Stimulated activated effector memory CD8-positive, alpha-beta T cell treated with anti-CD3 and anti-CD28 coated beads, Interleukin-12 subunit alpha, Interleukin-12 subunit beta, amount 100 ng/mL, for 72 hours (primary cell): ENCODE results near the gene FPGS.
A peak's percentile ranks its signal among the peaks of the same experiment; 100 is the strongest.

ENCODE experiments used
- ATAC-seq: fragments of 150-1000 bp; cut with Tn5 transposase; 2 replicates; pipeline ENCODE4 v1.10.0; 2021
- DNase-seq, 2 donors: peaks; one replicate each; pipeline ENCODE4 v3.0.0; 2021 to 2022; ENCODE audit warnings: low spot score in 2 of 2
- H3K27ac Mint-ChIP-seq: one replicate; pipeline ENCODE4 v1.8.0; 2022; ENCODE audit warnings: mild to moderate bottlenecking, mixed read lengths
- H3K36me3 Mint-ChIP-seq: one replicate; pipeline ENCODE4 v1.8.0; 2022; ENCODE audit warnings: mild to moderate bottlenecking, mixed read lengths
- H3K4me1 Mint-ChIP-seq: one replicate; pipeline ENCODE4 v1.8.0; 2022; ENCODE audit warnings: mixed read lengths
- H3K4me3 Mint-ChIP-seq: one replicate; pipeline ENCODE4 v1.8.0; 2022; ENCODE audit warnings: mild to moderate bottlenecking, mixed read lengths
- H3K9me3 Mint-ChIP-seq: one replicate; pipeline ENCODE4 v1.8.0; 2022; ENCODE audit warnings: mixed read lengths

FPGS gene

DNA sequence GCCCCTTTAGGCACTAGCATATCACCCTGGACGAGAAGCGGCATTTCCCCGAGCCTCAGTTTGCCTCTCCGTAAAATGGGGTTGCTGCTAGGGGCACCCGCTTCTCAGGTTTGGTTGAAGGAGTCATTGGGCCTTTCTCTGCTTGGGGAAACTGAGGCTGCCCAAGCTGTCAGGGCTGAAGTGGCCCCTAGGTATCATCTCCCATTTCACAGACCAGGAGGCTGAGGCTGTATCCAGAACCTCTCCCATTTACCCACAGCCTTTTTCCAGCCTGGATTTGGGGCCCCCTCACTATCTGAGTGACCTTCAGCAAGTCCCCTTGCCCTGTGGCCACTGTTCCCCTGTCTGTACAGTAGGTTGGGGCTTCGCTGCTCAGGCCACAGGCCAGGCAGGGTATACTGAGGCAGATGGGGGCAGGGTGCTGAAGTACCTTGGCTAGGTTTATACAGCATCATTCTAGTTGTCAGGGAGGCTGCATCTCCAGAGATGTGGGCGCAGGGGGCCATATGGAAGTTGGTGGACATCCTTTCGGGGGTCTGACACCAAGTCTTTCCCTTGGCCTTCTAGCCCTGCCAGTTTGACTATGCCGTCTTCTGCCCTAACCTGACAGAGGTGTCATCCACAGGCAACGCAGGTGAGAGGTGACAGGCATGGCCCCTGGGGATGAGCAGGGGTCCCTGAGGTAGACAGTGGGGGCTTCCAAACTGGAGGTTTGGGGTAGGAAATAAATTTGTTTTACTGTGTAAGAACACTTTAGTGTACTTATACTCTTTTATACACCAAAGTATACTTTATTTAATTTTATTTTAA is 7.9 kb downstream of the FPGS start:
- DNase-seq (no peak), ATAC-seq (no peak)
- Mint-ChIP-seq H3K4me3 (no peak overlapping the region), H3K27ac (no peak overlapping the region), H3K36me3 (peaks cover 92% of the 10 kb centered on the region), H3K4me1 (peaks cover 19% of the 10 kb centered on the region), H3K9me3 (no peaks in the 10 kb centered on the region)

GRCh38 chr9:127812011-127812410 is 9.3 kb downstream of the FPGS start:
- H3K9me3 Mint-ChIP-seq, result no peaks in the 10 kb centered on the region
- H3K27ac Mint-ChIP-seq, result no peak overlapping the region
- H3K4me3 Mint-ChIP-seq, result no peak overlapping the region
- H3K36me3 Mint-ChIP-seq, result peaks cover 86% of the 10 kb centered on the region
- DNase-seq, result no peak
- peaks cover 13% of the 10 kb centered on the region for H3K4me1 Mint-ChIP-seq
- no peak for ATAC-seq

- Mint-ChIP-seq H3K9me3 (no peaks in the 10 kb centered on the region), H3K4me1 (peaks cover 7% of the 10 kb centered on the region), H3K36me3 (peaks cover 86% of the 10 kb centered on the region), H3K4me3 (no peak overlapping the region), H3K27ac (peak overlapping the region; percentile 75)
- DNase-seq (no peak), ATAC-seq (no peak)
Measured at GRCh38 chr9:127812936-127813675, 10.4 kb downstream of the FPGS start.

- Mint-ChIP-seq H3K36me3 (peaks cover 86% of the 10 kb centered on the region), H3K27ac (peak overlapping the region; percentile 75), H3K9me3 (no peaks in the 10 kb centered on the region), H3K4me3 (no peak overlapping the region), H3K4me1 (peaks cover 6% of the 10 kb centered on the region)
- no peak for DNase-seq
- ATAC-seq, result no peak
Measured at GRCh38 chr9:127813686-127814226, 11.1 kb downstream of the FPGS start.

- ATAC-seq (no peak), DNase-seq (no peak)
- Mint-ChIP-seq H3K27ac (peak overlapping the region; percentile 75), H3K4me1 (peaks cover 6% of the 10 kb centered on the region), H3K4me3 (no peak overlapping the region), H3K36me3 (peaks cover 84% of the 10 kb centered on the region), H3K9me3 (no peaks in the 10 kb centered on the region)
Measured at GRCh38 chr9:127814619-127815511, 12.2 kb downstream of the FPGS start.

DNA sequence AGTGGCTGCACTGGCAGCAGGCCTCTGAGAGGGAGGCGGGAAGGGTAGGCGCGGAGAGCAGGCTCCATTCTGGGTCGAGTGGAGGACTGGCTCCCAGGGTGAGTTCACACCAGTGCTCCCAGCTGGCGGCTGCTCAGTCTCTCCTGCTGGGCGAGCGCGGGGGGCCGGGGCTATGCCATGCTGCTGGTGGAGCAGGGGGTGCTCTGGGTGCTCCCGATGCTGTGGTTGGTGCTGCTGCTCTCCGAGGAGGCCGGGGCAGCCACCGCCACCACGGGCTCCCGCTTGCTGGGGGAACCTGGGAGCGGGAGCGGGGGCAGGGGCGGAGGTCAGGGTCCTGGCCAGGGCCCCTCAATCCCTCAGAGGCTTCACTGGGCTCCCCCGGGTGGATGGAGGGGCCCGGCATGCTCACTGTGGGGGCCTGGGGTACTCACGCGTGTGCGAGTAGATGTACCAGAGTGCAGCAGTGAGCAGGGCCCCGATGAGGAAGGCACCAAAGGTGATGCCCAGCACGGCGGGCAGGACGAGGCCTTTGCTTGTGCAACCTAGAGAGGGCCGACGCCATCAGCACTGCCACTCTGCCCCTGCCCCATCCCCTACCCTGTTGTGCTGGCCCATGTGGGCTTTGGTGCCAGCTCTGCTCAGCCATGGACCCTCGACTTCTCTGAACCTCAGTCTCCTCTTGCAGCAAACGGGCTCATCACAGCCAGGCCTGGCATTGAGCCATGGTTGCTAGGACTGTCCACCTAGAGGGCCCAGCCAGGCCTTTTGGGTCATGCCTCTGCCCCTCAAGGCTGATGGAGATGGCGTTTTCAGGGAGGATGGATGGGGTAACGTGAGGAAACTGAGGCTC is 13.1 kb downstream of the FPGS start:
- H3K36me3 Mint-ChIP-seq, result peaks cover 83% of the 10 kb centered on the region
- no peak overlapping the region for H3K27ac Mint-ChIP-seq
- no peak for ATAC-seq
- DNase-seq, result no peak
- H3K9me3 Mint-ChIP-seq, result no peaks in the 10 kb centered on the region
- no peak overlapping the region for H3K4me3 Mint-ChIP-seq
- H3K4me1 Mint-ChIP-seq, result peaks cover 6% of the 10 kb centered on the region

GRCh38 chr9:127816362-127816725 is 13.7 kb downstream of the FPGS start:
- DNase-seq (no peak), ATAC-seq (no peak)
- Mint-ChIP-seq H3K9me3 (no peaks in the 10 kb centered on the region), H3K36me3 (peaks cover 77% of the 10 kb centered on the region), H3K27ac (peak overlapping the region; percentile 88), H3K4me3 (no peak overlapping the region), H3K4me1 (peaks cover 6% of the 10 kb centered on the region)

DNA sequence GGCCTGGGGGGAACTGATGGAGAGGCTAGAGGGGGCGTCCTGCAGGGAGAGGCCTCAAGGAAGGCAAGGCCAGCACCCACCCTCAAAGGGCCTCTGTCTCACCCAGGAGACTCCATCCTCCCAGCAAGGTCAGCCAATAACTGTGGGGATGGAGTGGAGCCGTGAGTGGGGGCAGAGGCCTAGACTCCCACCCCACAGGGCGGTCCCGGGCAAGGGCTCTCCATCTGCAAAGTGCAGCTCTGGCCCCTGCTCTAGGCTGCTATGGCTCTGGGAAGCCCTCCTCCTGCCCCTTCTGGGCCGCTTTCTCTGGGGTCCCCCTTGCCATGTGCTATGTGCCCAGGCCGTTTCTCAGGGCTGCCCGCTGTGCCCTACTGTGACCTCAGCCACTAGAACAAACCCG is 14.0 kb downstream of the FPGS start:
- DNase-seq (no peak), ATAC-seq (no peak)
- no peak overlapping the region for H3K4me3 Mint-ChIP-seq
- H3K36me3 Mint-ChIP-seq, result peaks cover 73% of the 10 kb centered on the region
- H3K27ac Mint-ChIP-seq, result peak overlapping the region; percentile 88
- no peaks in the 10 kb centered on the region for H3K9me3 Mint-ChIP-seq
- peaks cover 6% of the 10 kb centered on the region for H3K4me1 Mint-ChIP-seq

GRCh38 chr9:127817881-127818434 is 15.3 kb downstream of the FPGS start:
- peaks cover 6% of the 10 kb centered on the region for H3K4me1 Mint-ChIP-seq
- ATAC-seq, result no peak
- H3K9me3 Mint-ChIP-seq, result no peaks in the 10 kb centered on the region
- H3K27ac Mint-ChIP-seq, result peak overlapping the region; percentile 88
- DNase-seq, result no peak
- no peak overlapping the region for H3K4me3 Mint-ChIP-seq
- peaks cover 61% of the 10 kb centered on the region for H3K36me3 Mint-ChIP-seq

DNA sequence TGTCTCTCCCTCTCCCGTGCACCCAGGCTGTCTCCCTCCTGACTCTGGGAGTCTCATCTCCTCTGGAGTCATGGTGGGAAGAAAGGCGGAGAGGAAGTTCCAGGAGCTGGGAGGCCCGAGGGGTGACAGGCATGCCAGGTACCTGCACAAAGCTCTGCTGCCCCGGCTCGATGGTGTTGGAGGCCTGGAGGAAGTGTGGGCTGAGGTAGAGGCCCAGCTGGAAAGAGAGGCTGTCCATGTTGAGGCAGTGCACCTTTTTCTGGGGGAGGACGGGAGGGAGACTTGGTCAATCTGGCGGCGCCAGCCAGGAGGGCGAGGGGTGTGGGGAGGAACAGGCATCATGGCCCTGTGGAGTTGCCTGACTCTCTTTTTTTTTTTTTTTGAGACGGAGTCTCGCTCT is 15.9 kb downstream of the FPGS start:
- no peak for DNase-seq
- no peaks in the 10 kb centered on the region for H3K9me3 Mint-ChIP-seq
- no peak overlapping the region for H3K4me3 Mint-ChIP-seq
- no peak for ATAC-seq
- peaks cover 55% of the 10 kb centered on the region for H3K36me3 Mint-ChIP-seq
- peaks cover 6% of the 10 kb centered on the region for H3K4me1 Mint-ChIP-seq
- peak overlapping the region; percentile 88 for H3K27ac Mint-ChIP-seq

GRCh38 chr9:127822108-127822507 is 19.4 kb downstream of the FPGS start:
- DNase-seq (no peak), ATAC-seq (no peak)
- Mint-ChIP-seq H3K4me3 (no peak overlapping the region), H3K9me3 (no peaks in the 10 kb centered on the region), H3K27ac (no peak overlapping the region), H3K36me3 (peaks cover 32% of the 10 kb centered on the region), H3K4me1 (peaks cover 4% of the 10 kb centered on the region)

DNA sequence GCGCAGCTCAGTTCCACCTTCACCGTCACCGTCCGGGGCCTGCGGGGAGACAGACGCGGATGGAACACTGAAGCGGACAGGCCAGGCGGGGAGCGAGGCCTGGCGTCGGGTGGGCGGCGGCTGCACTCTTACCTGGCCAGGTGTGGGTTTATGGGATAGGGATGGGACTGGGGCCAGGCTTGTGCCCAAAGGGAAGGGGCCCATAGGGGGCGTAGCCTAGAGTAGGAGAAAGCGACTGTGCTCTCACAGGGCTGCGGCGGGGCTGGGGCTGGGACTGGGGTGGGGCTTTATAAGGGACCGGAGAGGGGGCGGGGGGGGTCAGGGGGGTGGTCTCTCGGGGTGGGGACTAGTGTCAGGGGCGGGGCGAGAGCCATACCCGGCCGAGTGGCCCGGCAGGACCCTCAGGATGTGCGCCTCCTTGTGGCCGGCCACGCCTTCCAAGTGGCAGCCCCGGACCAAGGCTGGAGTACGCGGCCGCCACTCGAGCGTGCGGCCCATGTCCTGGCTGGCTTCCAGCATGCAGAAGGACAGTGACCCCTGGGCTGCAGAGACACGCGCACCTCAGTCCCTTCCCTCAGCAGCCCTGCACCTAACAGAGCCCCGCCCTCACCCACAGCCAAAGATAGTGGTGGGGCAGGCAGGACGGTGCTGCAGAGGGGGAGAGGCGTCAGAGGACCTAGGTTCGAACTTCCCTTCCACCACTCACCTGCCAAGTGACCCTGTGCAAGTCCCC is 22.8 kb downstream of the FPGS start:
- peaks cover 15% of the 10 kb centered on the region for H3K36me3 Mint-ChIP-seq
- no peak for DNase-seq
- no peak for ATAC-seq
- peaks cover 5% of the 10 kb centered on the region for H3K4me1 Mint-ChIP-seq
- peak overlapping the region; percentile 56 for H3K27ac Mint-ChIP-seq
- H3K9me3 Mint-ChIP-seq, result no peaks in the 10 kb centered on the region
- no peak overlapping the region for H3K4me3 Mint-ChIP-seq

DNA sequence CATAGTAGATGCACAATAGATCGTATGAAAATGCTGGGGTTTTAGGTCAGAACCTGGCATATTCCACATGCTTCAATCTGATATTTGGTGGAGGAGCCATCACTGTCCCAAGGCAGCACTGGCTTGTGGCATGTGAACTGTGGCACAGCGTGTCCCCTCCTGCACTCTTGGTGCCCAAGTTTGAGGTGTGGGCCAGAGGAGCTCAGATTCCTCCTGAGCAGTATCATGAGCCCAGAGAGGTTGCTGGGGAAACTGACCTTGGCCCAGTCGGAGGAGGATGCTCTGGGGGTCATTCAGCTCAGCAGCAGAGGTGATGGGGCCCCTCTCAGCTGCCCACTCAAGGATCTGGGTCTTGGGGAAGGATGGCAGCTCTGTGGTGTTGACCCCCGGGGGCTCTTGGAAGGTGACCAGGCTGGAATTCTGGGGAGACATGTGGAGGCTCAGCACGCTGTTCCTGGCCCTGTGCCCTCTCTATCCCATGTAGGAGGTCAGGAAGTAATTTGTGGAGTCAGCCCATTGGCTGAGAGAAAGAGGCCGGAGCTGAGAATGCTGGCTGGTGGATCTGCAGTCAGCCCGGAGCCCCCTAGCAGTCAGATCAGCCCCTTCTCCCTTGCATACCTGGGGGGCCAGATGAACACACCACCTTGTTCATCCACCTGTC is 23.7 kb downstream of the FPGS start:
- ATAC-seq (no peak), DNase-seq (no peak)
- peaks cover 5% of the 10 kb centered on the region for H3K4me1 Mint-ChIP-seq
- peak overlapping the region; percentile 56 for H3K27ac Mint-ChIP-seq
- H3K36me3 Mint-ChIP-seq, result peaks cover 15% of the 10 kb centered on the region
- H3K9me3 Mint-ChIP-seq, result no peaks in the 10 kb centered on the region
- H3K4me3 Mint-ChIP-seq, result no peak overlapping the region
